Prostate gland (tissue), 2 donors: Measurements from ENCODE around the gene GABRD.

Source experiments
- POLR2A ChIP-seq: fragments of 450-650 bp; IDR thresholded peaks from one replicate; pipeline ENCODE4 v1.6.1; 2016; ENCODE audit warnings: antibody characterized with exemption, mild to moderate bottlenecking
- TF ChIP-seq, protein P1 (sequence below), 4 experiments: fragments of 200-600 bp in 2 of 4; fragments of 450-650 bp in 2 of 4; sonication (generic) in 2 of 4; IDR thresholded peaks; 1 replicate in 3 of 4; 2 replicates in 1 of 4; pipeline ENCODE4 v1.5.1; 2016 to 2019; ENCODE audit warnings: antibody characterized with exemption in 4 of 4, mild to moderate bottlenecking in 2 of 4, moderate library complexity in 2 of 4

DNA sequence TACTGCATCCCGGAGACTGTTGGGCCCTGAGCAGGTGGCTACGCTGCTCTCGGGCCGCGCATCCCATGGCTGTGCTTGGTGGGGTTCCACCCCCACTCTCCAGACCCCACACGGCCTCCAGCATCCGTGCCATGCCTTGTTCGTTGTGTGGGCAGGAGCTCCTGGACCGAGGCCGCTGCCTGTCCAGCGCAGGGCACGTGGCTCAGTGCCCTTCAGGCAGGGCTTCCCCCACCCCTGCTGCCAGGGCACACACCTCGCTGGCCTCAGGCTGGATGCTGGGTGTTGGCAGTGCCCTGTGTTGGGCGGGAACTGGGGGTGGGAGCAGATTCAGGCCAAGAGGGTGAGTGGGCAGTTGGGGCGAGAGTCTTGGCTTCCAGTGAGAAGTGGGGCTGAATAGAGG, 40.9 kb downstream of the GABRD start:
- TF ChIP-seq, protein P1, sequence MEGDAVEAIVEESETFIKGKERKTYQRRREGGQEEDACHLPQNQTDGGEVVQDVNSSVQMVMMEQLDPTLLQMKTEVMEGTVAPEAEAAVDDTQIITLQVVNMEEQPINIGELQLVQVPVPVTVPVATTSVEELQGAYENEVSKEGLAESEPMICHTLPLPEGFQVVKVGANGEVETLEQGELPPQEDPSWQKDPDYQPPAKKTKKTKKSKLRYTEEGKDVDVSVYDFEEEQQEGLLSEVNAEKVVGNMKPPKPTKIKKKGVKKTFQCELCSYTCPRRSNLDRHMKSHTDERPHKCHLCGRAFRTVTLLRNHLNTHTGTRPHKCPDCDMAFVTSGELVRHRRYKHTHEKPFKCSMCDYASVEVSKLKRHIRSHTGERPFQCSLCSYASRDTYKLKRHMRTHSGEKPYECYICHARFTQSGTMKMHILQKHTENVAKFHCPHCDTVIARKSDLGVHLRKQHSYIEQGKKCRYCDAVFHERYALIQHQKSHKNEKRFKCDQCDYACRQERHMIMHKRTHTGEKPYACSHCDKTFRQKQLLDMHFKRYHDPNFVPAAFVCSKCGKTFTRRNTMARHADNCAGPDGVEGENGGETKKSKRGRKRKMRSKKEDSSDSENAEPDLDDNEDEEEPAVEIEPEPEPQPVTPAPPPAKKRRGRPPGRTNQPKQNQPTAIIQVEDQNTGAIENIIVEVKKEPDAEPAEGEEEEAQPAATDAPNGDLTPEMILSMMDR (IDR thresholded peaks at IDR 0.05), result no peak
- TF ChIP-seq POLR2A, result no peak
